ENCODE measurements around the gene PRRC2B. TPM values are rescaled to one million over a fixed set of nuclear protein-coding genes. Genes with fewer than 3 reads are reported as not detected.

The PRRC2B gene
- total and polyA plus RNA-seq, 2 experiments from 2014 or later, result 45.0 to 193 TPM

DNA sequence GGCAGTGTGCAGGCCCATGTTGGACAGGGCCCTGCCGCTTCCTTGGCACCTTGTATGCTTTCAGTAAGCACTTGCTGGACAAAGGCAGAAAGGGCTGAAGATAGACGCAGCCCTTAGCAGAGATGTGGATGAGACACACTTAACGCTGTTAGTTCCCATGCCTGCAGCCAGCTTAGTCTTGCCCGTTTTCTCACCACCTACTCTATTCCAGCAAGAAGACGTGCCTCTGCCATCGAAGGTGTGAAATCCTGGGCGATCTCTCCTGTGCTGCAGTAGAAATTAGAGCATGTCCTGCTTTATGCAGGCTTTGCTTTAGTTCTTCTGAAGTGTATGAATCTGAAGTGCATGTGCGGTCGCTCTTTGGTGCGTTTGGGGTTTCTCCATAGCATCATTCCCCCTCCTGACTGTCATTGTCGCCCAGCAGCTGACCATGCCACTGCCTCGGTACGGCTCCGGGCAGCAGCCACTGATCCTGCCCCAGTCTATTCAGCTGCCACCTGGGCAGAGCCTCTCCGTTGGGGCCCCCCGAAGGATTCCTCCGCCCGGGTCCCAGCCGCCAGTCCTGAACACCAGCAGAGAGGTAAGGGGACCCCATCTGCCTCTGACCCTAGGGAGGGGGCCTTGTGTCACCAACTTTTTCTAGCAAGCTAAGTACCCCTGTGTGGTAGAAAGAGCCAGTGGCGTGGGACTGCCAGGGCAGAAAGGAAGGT lies 97.3 kb downstream of the PRRC2B start:
- peaks cover 66% of the 10 kb centered on the region for H3K36me3 ChIP-seq (ENCODE audit: insufficient read depth)
- H3K4me2 ChIP-seq, result no peak overlapping the region
- TF ChIP-seq ZNF114 (CRISPR knock-in tag; IDR thresholded peaks at IDR 0.05) (no peak), NANOG (IDR thresholded peaks at IDR 0.05; ENCODE audit: borderline replicate concordance) (no peak), EZH2phosphoT487 (IDR thresholded peaks at IDR 0.05; ENCODE audit: unreplicated experiment) (no peak), ZNF331 (CRISPR knock-in tag; IDR thresholded peaks at IDR 0.05; ENCODE audit: low read depth) (no peak), STAT1 (IDR thresholded peaks at IDR 0.05; ENCODE audit: unreplicated experiment) (no peak), EZH2 (IDR thresholded peaks at IDR 0.05; ENCODE audit: low read depth, unreplicated experiment) (no peak), JUNB (IDR thresholded peaks at IDR 0.05; ENCODE audit: unreplicated experiment) (no peak), POLR2AphosphoS5 (IDR thresholded peaks at IDR 0.05; ENCODE audit: low read depth) (no peak), CREB1 (CRISPR knock-in tag; IDR thresholded peaks at IDR 0.05; ENCODE audit: low read depth) (no peak), REST (IDR thresholded peaks at IDR 0.05; ENCODE audit: unreplicated experiment) (no peak)
- TF ChIP-seq, protein P1, sequence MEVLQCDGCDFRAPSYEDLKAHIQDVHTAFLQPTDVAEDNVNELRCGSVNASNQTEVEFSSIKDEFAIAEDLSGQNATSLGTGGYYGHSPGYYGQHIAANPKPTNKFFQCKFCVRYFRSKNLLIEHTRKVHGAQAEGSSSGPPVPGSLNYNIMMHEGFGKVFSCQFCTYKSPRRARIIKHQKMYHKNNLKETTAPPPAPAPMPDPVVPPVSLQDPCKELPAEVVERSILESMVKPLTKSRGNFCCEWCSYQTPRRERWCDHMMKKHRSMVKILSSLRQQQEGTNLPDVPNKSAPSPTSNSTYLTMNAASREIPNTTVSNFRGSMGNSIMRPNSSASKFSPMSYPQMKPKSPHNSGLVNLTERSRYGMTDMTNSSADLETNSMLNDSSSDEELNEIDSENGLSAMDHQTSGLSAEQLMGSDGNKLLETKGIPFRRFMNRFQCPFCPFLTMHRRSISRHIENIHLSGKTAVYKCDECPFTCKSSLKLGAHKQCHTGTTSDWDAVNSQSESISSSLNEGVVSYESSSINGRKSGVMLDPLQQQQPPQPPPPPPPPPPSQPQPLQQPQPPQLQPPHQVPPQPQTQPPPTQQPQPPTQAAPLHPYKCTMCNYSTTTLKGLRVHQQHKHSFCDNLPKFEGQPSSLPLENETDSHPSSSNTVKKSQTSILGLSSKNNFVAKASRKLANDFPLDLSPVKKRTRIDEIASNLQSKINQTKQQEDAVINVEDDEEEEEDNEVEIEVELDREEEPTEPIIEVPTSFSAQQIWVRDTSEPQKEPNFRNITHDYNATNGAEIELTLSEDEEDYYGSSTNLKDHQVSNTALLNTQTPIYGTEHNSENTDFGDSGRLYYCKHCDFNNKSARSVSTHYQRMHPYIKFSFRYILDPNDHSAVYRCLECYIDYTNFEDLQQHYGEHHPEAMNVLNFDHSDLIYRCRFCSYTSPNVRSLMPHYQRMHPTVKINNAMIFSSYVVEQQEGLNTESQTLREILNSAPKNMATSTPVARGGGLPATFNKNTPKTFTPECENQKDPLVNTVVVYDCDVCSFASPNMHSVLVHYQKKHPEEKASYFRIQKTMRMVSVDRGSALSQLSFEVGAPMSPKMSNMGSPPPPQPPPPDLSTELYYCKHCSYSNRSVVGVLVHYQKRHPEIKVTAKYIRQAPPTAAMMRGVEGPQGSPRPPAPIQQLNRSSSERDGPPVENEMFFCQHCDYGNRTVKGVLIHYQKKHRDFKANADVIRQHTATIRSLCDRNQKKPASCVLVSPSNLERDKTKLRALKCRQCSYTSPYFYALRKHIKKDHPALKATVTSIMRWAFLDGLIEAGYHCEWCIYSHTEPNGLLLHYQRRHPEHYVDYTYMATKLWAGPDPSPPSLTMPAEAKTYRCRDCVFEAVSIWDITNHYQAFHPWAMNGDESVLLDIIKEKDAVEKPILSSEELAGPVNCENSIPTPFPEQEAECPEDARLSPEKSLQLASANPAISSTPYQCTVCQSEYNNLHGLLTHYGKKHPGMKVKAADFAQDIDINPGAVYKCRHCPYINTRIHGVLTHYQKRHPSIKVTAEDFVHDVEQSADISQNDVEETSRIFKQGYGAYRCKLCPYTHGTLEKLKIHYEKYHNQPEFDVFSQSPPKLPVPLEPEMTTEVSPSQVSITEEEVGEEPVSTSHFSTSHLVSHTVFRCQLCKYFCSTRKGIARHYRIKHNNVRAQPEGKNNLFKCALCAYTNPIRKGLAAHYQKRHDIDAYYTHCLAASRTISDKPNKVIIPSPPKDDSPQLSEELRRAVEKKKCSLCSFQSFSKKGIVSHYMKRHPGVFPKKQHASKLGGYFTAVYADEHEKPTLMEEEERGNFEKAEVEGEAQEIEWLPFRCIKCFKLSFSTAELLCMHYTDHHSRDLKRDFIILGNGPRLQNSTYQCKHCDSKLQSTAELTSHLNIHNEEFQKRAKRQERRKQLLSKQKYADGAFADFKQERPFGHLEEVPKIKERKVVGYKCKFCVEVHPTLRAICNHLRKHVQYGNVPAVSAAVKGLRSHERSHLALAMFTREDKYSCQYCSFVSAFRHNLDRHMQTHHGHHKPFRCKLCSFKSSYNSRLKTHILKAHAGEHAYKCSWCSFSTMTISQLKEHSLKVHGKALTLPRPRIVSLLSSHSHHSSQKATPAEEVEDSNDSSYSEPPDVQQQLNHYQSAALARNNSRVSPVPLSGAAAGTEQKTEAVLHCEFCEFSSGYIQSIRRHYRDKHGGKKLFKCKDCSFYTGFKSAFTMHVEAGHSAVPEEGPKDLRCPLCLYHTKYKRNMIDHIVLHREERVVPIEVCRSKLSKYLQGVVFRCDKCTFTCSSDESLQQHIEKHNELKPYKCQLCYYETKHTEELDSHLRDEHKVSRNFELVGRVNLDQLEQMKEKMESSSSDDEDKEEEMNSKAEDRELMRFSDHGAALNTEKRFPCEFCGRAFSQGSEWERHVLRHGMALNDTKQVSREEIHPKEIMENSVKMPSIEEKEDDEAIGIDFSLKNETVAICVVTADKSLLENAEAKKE (CRISPR knock-in tag; IDR thresholded peaks at IDR 0.05), result no peak
- TF ChIP-seq, protein P2, sequence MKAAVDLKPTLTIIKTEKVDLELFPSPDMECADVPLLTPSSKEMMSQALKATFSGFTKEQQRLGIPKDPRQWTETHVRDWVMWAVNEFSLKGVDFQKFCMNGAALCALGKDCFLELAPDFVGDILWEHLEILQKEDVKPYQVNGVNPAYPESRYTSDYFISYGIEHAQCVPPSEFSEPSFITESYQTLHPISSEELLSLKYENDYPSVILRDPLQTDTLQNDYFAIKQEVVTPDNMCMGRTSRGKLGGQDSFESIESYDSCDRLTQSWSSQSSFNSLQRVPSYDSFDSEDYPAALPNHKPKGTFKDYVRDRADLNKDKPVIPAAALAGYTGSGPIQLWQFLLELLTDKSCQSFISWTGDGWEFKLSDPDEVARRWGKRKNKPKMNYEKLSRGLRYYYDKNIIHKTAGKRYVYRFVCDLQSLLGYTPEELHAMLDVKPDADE (IDR thresholded peaks at IDR 0.05), result no peak
- TF ChIP-seq, protein P3, sequence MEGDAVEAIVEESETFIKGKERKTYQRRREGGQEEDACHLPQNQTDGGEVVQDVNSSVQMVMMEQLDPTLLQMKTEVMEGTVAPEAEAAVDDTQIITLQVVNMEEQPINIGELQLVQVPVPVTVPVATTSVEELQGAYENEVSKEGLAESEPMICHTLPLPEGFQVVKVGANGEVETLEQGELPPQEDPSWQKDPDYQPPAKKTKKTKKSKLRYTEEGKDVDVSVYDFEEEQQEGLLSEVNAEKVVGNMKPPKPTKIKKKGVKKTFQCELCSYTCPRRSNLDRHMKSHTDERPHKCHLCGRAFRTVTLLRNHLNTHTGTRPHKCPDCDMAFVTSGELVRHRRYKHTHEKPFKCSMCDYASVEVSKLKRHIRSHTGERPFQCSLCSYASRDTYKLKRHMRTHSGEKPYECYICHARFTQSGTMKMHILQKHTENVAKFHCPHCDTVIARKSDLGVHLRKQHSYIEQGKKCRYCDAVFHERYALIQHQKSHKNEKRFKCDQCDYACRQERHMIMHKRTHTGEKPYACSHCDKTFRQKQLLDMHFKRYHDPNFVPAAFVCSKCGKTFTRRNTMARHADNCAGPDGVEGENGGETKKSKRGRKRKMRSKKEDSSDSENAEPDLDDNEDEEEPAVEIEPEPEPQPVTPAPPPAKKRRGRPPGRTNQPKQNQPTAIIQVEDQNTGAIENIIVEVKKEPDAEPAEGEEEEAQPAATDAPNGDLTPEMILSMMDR (conservative IDR thresholded peaks at IDR 0.05; ENCODE audit: low read depth in 2 of 2), result no peak
- Mint-ChIP-seq H3K27me3 (ENCODE audit: insufficient read depth, low read depth, poor library complexity) (peaks cover 36% of the 10 kb centered on the region), H3K9me3 (no peaks in the 10 kb centered on the region), H3K36me3 (ENCODE audit: low read depth) (peaks cover 100% of the 10 kb centered on the region), H3K4me3 (no peak overlapping the region), H3K4me1 (no peaks in the 10 kb centered on the region; the same call in 2 of the 3 replicates), H3K27ac (no peak overlapping the region)
- DNase-seq (ENCODE audit: low spot score) (no peak), ATAC-seq (no peak)
- H3F3A ChIP-seq (replicated peaks; ENCODE audit: low read depth), result peaks cover 57% of the 10 kb centered on the region
- H2AFZ ChIP-seq, result no peak overlapping the region
- no peak overlapping the region for H3K4me3 ChIP-seq
- H3K4me1 ChIP-seq (ENCODE audit: insufficient read depth), result no peaks in the 10 kb centered on the region
- peaks cover 28% of the 10 kb centered on the region for H4K20me1 ChIP-seq (replicated peaks; ENCODE audit: insufficient read depth)
- H3K9me2 ChIP-seq (ENCODE audit: insufficient read depth), result no peaks in the 10 kb centered on the region
- H3K27me3 ChIP-seq (ENCODE audit: insufficient read depth), result no peaks in the 10 kb centered on the region
- no peak overlapping the region for H3K27ac ChIP-seq (ENCODE audit: low read depth)
- H3K79me2 ChIP-seq (replicated peaks; ENCODE audit: insufficient read depth), result peaks cover 5% of the 10 kb centered on the region
